Type B pancreatic cell (in vitro differentiated cells): ENCODE data around the gene NCAN. TPM values are rescaled to one million over a fixed set of nuclear protein-coding genes. Genes with fewer than 3 reads are reported as not detected.

ENCODE experiments used
- DNase-seq: peaks from one replicate; pipeline ENCODE4 v3.0.0; 2021; ENCODE audit warnings: mixed read lengths; ENCODE audit not compliant: unreplicated experiment; ENCODE audit errors: extremely low spot score
- H3K27ac Mint-ChIP-seq: 2 replicates; pipeline ENCODE4 v1.8.0; 2021; ENCODE audit warnings: mild to moderate bottlenecking, mixed read lengths
- H3K27me3 Mint-ChIP-seq: 2 replicates; pipeline ENCODE4 v1.8.0; 2021; ENCODE audit warnings: mixed read lengths
- H3K36me3 Mint-ChIP-seq: 2 replicates; pipeline ENCODE4 v1.8.0; 2021; ENCODE audit warnings: mixed read lengths
- H3K4me1 Mint-ChIP-seq: one replicate; pipeline ENCODE4 v1.8.0; 2021; ENCODE audit warnings: mixed read lengths; ENCODE audit not compliant: unreplicated experiment
- H3K4me3 Mint-ChIP-seq: 2 replicates; pipeline ENCODE4 v1.8.0; 2021; ENCODE audit warnings: mild to moderate bottlenecking, mixed read lengths
- H3K9me3 Mint-ChIP-seq: 2 replicates; pipeline ENCODE4 v1.8.0; 2021; ENCODE audit warnings: mixed read lengths
- long read RNA-seq: library from polyadenylated mRNA; unstranded; transcript quantifications from one replicate; pipeline ENCODE4 v2.0.0, GENCODE V29; 2020
- total RNA-seq: library from RNA; stranded (reverse); gene quantifications from 2 replicates; pipeline ENCODE4 v1.2.1, GENCODE V29; 2021; ENCODE audit warnings: low replicate concordance
- TF ChIP-seq, protein P1 (sequence below): fragments of 200-600 bp; sonication (generic); conservative IDR thresholded peaks from 2 replicates; pipeline ENCODE4 v1.5.0; 2021; ENCODE audit warnings: antibody characterized with exemption, mild to moderate bottlenecking

Gene NCAN
- total RNA-seq: 0.07 and 0.80 TPM in 2 replicates
- long read RNA-seq: 0 reads

GRCh38 chr19:19211499-19212420 lies at the start of gene NCAN:
Gene NCAN (plus strand): TSS chr19:19211958. CDS start chr19:19216954, 4,996 bp downstream.
- Mint-ChIP-seq H3K27me3 (peaks cover 79% of the 10 kb centered on the region), H3K36me3 (no peaks in the 10 kb centered on the region), H3K9me3 (no peaks in the 10 kb centered on the region), H3K4me3 (no peak within 1 kb of the TSS), H3K4me1 (no peaks in the 10 kb centered on the region), H3K27ac (no peak within 1 kb of the TSS)
- TF ChIP-seq, protein P1, sequence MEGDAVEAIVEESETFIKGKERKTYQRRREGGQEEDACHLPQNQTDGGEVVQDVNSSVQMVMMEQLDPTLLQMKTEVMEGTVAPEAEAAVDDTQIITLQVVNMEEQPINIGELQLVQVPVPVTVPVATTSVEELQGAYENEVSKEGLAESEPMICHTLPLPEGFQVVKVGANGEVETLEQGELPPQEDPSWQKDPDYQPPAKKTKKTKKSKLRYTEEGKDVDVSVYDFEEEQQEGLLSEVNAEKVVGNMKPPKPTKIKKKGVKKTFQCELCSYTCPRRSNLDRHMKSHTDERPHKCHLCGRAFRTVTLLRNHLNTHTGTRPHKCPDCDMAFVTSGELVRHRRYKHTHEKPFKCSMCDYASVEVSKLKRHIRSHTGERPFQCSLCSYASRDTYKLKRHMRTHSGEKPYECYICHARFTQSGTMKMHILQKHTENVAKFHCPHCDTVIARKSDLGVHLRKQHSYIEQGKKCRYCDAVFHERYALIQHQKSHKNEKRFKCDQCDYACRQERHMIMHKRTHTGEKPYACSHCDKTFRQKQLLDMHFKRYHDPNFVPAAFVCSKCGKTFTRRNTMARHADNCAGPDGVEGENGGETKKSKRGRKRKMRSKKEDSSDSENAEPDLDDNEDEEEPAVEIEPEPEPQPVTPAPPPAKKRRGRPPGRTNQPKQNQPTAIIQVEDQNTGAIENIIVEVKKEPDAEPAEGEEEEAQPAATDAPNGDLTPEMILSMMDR: no peak
- DNase-seq: no peak

- Mint-ChIP-seq H3K4me3 (no peak overlapping the region), H3K36me3 (no peaks in the 10 kb centered on the region), H3K9me3 (no peaks in the 10 kb centered on the region), H3K4me1 (no peaks in the 10 kb centered on the region), H3K27me3 (no peaks in the 10 kb centered on the region), H3K27ac (no peak overlapping the region)
- no peak for DNase-seq
- TF ChIP-seq, protein P1: no peak
Observed at GRCh38 chr19:19162495-19162894, 49.3 kb upstream of the NCAN start.

DNA sequence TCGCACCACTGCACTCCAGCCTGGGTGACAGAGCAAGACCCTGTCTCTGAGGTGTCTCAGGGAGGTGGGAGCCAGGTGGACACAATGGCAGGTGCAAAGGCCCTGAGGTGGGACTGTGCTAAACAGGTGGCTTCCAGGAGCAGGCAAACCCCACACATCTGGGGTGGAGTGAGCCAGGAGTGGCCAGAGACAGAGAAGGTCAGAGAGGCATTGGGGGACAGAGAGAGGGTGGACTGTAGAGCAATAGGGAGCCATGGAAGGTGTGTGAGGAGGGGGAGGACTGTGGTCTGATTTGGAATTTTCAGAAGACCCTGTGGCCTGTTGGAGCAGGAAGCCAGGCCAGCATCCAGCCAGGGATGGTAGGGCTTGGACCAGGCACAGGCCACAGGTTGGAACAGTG lies 46.4 kb upstream of the NCAN start:
- no peaks in the 10 kb centered on the region for H3K36me3 Mint-ChIP-seq
- H3K9me3 Mint-ChIP-seq: no peaks in the 10 kb centered on the region
- no peak overlapping the region for H3K4me3 Mint-ChIP-seq
- no peak overlapping the region for H3K27ac Mint-ChIP-seq
- H3K4me1 Mint-ChIP-seq: peaks cover 2% of the 10 kb centered on the region
- no peak for DNase-seq
- peaks cover 12% of the 10 kb centered on the region for H3K27me3 Mint-ChIP-seq
- TF ChIP-seq, protein P1: no peak

DNA sequence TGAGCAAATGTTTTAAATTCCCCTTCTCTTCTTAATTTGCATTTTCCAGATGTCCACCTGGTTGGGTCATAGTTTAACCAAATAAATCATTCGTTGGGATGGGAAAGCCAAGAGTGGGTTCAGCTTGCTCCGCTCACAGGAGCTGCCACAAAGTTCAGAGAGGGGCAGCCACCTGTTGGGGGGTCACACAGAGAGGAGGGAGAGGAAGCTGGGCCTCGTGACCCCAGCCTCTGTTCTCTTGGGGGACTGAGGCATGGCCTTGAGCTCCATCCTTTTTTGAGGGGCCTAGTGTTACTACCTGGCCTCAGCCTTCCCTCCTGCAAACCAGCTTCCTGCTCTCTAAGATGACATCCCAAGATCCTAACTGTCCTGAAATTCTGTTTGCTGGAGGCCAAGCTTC lies 44.1 kb upstream of the NCAN start:
- TF ChIP-seq, protein P1: no peak
- no peak overlapping the region for H3K27ac Mint-ChIP-seq
- H3K27me3 Mint-ChIP-seq: peaks cover 19% of the 10 kb centered on the region
- peaks cover 9% of the 10 kb centered on the region for H3K4me1 Mint-ChIP-seq
- DNase-seq: no peak
- no peaks in the 10 kb centered on the region for H3K9me3 Mint-ChIP-seq
- H3K36me3 Mint-ChIP-seq: no peaks in the 10 kb centered on the region
- no peak overlapping the region for H3K4me3 Mint-ChIP-seq

DNA sequence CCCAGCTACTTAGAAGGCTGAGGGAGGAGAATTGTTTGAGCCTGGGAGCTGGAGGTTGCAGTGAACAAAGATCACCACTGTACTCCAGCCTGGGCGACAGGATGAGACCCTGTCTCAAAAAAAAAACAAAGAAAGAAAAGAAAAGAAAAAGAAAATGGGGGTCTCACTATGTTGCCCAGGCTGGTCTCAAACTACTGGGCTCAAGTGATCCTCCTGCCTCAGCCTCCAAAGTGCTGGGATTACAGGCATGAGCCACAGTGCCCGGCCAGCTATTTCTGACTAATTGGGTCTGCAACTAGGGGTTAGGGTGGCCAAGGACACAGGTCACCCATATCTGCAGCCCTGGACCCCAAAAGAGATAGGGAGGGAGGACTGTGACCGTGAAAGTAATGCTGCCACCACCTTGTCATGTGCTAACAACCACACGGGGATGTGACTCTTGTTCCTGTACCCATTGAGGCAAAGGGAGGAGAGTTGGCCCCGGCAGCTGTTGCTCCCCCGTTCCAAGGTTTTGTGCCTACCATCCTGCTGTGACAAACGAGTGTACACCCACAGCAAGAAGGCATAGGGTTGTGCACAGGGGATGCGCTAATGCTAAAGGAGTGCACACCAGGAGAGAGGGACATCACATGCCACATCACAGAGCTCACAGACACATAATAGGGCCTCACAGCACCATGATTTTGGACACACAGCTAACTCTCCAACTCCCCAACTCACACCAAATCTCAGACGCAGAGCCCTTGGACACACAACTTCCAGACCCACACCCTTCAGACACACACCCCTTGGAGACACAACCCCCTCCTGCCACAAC lies 42.3 kb upstream of the NCAN start:
- TF ChIP-seq, protein P1: no peak
- Mint-ChIP-seq H3K9me3 (no peaks in the 10 kb centered on the region), H3K4me3 (peak overlapping the region; percentile 76), H3K27ac (no peak overlapping the region), H3K27me3 (peaks cover 19% of the 10 kb centered on the region), H3K4me1 (peaks cover 9% of the 10 kb centered on the region), H3K36me3 (no peaks in the 10 kb centered on the region)
- DNase-seq: no peak
